GM19395 (cell line): ENCODE data around the gene PPME1.

Source experiments
- ATAC-seq: cut with Tn5 transposase; IDR thresholded peaks from one replicate; pipeline ENCODE4 v1.9.1; 2021; ENCODE audit warnings: mild to moderate bottlenecking, moderate library complexity; ENCODE audit not compliant: unreplicated experiment

Gene PPME1

DNA sequence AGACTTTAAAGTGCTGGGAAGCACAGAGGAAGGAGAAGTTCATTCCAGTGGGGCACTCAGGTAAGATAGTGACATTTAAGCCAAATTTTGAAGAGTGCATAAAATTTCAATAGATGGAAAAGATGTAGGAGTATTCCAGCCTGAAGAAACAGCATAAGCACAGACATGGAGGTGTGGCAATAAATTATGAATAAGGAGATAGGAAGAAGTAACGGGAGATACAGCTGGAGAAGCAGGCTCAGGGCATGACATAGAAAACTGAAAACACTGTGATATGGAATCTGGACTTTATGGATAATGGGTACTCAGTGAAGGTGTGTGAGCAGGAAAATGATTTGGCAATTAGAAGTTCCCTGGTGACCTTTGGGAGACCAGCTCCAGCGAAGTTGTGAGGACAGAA, 107.0 kb downstream of the PPME1 start:
- ATAC-seq, result no peak

DNA sequence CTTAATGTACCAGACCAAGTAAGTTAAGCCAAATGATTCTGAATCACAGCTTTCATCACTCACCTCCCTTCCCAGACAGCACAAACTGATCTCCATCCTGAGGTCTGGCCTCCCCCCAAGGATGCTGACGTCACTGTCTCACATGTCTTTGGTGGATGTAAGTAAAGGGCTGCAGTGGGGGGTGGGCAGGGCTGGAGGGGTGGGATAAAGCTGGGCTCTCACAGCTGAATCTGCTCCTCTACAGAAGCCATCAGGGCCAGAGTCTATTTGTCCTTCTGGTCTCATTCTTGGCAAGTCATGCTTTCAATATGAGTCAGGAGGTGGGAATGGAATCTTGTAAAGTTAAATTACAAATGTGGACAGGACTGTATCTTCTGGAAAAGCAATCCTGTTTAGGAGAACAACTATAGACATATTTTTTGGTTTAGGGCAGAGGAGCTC, 107.7 kb downstream of the PPME1 start:
- no peak for ATAC-seq

DNA sequence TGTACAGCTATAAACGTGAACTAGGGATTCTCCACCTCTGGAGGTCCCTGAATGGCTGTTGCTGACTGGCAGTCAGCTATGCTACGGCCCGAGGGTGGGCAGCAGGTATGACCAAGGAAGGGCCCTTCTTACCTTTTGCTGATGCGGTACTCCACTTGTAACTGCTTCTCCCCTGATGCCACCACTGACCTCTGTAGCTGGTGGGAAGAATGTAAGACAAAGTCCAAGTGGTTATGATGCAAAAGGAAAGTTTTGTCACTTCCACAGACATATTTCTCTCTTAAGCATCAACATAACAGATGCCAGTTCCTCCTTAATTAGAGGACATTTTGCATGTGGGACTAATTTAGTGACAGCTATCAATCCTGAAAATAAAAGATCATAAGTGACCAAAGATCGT, 108.2 kb downstream of the PPME1 start:
- ATAC-seq, result no peak

DNA sequence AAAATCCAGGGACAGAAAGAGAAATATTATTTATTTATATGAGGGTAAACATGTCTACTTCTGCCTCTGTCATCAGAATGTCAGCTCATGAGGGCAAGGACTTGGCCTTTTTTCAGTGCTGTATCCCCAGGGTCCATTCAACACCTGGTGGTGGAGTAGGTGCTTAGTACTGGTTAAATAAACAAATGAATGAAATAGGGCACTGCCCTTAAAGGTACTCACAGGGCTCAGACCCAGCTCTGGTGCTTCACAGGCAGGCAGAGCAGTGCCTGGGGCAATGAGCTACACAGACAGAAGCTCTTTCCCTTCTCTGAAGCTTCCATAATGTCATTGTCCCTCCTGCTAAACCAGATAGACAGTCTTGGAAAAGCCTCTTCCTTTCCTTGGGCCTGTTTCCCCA, 109.4 kb downstream of the PPME1 start:
- ATAC-seq, result no peak

DNA sequence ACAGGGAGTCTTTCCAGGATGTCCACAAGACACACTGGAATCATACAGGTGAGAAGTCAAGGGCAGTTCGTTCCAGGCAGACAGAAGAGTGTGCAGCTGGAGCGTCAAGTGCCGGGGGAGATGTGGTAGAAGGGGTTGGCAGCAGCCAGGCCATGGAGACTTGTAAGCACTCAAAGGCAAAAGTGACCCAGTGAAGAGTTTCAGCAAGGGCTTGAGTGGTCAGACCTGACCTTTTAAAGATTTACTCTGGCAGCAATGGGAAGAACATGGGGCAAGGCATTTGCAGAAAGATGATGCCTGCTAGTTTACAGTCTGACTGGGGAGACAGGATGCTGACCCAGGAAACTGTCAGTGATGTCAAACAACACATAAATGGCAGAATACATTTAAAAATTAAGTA, 111.3 kb downstream of the PPME1 start:
- ATAC-seq, result no peak

DNA sequence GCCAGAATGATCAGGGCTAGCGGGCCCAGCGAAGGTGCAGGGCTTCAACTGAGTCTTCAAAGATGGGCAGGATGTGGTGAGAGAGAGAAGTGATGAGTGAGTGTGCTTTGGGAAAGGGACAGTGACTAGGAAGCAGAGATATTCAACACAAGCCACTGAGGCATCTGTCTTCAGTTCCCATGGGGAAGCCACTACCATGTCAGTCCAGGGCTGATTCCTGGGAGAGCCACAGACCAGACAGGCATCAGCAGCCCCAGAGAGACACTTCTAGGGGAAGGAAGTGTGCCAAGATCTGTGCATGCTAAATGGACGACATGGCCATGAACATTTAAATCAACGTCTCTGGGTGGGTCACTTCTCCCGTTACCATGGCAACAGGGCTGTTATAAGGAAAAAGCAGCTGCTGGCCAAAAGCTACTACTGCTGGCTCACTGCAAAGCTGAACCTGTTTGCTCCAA, 111.9 kb downstream of the PPME1 start:
- ATAC-seq, result no peak

DNA sequence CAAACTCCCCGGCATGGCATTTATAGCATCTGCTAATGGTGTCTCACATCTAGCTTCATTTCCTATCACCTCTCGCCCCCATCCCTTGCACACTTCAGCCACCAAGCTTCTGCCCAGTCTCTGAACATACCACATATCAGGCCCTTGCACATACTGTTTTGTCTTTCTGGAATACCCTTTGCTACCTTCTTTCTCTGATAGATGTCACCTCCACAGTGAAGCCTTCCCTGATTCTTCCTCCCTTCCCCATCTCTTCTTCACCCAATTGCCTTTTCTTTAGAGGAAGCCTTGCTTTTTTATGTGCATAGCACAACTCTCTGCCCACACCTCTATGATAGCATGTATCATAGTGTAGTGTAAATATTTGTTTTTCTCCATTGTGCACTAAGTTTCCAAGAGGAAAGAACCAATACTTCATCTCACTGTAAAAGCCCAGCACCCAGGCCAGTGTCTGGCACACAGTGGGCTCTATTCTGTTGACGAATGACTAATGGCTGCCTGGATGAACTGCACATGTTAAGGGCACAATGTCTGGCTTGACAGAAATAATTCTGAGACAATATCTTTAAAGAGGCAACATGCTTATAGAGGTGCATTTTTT, 112.6 kb downstream of the PPME1 start:
- no peak for ATAC-seq

DNA sequence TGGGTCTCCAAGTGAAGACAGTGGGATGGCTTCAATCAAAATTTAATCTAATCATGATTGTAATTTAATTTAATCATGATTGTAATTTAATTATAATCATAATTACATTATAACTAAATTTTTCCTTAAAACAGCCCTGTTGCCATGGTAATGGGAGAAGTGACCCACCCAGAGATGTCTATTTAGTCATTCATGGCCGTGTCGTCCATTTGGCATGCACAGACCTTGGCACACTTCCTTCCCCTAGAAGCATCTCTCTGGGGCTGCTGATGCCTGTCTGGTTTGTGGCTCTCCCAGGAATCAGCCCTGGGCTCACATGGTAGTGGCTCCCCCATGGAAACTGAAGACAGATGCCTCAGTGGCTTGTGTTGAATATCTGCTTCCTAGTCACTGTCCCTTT, 113.4 kb downstream of the PPME1 start:
- ATAC-seq, result no peak

DNA sequence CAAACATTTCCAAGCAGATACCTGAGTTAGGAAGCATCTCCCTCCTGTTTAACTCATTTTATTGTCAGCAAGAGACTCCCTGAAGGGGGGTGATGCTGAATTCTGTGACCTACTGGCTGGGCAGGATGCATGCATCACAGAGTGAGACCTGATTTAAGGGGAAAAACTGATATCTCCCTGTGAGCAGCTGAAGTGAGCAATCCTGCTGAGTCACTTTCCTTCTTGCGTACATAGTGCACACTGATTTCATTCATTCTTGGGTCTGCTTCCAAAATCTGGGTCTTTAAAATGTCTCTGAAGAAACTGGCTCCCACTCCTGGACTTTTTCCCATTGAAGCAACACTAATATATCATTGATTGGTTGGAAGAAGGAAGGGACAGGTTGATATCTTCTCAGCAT, 117.1 kb downstream of the PPME1 start:
- ATAC-seq, result no peak

DNA sequence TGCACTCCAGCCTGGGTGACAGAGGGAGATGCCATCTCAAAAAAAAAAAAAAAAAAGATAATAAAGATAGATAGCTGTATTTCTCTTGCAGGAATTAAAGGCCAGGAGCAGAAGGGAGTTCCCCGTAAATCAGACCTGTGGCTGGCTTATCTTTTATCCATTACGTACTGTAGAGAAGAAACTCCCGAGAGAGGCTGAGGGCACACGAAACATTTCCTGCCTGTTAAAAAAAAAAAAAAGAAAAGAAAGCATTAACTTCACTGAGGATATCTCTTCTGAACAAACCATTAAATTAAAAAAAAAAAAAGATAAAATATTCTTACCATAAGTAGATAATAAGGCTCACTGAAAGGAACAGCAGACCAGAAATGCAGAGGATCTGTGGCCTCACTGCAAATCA, 117.8 kb downstream of the PPME1 start:
- ATAC-seq, result no peak

DNA sequence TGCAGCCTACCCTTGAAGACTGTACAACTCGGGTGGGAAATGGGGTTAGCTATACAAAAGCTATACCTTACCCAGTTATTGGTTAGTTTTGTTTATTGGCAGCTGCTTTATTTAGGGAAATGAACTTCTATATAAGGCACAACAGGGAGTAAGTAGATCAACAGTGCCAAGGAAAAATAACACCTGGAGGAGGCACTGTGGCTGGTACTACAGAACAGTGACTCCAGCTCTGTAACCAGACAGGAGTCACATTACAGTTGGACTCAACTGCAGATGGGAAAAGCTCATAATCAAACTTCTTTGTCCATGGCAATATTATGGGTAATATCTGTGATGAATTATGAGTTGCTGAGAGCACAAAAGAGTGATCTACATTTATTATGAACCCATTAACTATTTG, 126.4 kb downstream of the PPME1 start:
- ATAC-seq, result no peak

DNA sequence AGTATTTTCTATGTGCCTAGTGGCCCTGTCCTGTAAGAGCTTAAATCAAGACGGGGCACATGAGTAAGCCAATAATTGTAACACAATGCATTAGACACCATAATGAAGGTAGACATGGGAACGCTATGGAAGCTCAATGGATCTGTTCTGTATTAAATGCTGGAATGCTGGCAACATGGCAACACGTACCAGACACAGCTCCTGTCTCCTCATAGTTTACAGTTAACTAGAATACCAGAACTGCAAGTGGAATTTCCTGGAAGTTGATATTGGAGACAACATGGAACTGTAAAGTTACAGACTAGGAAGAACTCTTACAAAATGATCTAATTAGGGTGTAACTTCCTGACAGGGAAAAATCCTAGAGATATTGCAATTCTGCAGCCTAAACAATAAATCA, 127.9 kb downstream of the PPME1 start:
- no peak for ATAC-seq
